SKM-1 treated with dmso at 0.1 percent for 144 hours (cell line): Measurements from ENCODE around the gene SPATA7.
"Not testable (repeated sequence)": the region's sequence is repeated elsewhere in the genome, so short reads cannot be mapped to it uniquely, and the experiment has no call there.

Experiments
- DNase-seq: peaks from one replicate; lab custom pipeline; 2025; ENCODE audit not compliant: unreplicated experiment; lab: John Stamatoyannopoulos, UW

The SPATA7 gene

GRCh38 chr14:88385212-88386101 lies at the start of gene SPATA7:
Gene SPATA7 (plus strand): TSS chr14:88385657. CDS start chr14:88385819, 162 bp downstream.
- peak; percentile 52 for DNase-seq

DNA sequence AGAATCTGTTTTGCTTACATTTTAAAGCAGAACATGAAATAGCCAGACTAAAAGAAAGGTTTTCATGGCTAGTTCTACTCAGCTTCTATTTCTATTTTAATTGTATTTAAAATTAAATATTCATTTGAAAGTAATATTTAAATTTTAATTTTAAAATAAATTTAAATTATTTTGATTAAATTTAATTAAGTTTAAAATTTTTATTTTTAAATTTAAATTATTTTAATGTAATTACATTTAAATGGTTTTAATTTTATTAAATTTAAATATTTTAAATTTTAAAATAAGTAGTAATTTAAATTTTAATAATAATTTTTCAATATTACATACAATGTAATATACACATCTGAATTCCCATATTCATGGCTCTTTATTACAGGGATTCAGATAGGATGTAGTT lies 45.1 kb upstream of the SPATA7 start:
- no peak for DNase-seq

DNA sequence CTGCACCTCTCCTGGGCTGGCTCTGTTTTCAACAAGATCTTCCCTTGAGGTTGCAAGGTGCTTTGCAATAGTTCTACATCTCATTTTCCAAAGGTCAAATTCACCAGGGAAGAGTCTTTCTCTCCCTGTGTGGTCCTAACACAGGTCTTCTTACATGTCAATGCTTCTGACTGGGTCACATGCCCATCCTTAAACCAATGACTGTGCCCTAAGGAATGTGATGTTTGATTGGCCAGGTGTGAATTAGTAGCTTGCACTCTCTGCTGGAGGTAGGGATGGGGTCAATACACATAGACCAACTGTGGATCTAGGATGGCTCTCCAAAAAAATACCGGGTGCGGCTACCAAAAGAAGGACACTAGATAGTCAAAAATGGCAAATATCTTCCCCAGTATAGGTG lies 42.5 kb upstream of the SPATA7 start:
- no peak for DNase-seq

- DNase-seq = no peak
Measured at GRCh38 chr14:88346048-88346639, 39.3 kb upstream of the SPATA7 start.

GRCh38 chr14:88348546-88348945 lies 36.9 kb upstream of the SPATA7 start:
- no peak for DNase-seq

- DNase-seq = no peak
Measured at GRCh38 chr14:88351966-88352691, 33.3 kb upstream of the SPATA7 start.

DNA sequence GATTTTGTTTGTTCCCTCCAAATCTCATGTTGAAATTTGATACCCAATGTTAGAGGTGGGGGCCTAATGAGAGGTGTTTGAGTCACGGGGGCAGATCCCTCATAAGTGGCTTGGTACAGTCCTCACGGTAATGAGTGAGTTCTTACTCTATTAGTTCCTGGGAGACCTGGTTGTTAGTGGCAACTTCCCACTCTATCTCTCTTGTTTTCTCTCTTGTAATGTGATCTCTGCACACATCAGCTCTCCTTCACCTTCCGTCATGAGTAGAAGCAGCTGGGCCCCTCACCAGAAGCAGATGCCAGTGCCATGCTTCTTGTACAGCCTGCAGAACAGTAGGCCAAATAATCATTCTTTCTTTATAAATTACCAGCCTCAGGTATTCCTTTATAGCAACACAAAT lies 32.8 kb upstream of the SPATA7 start:
- no peak for DNase-seq

DNA sequence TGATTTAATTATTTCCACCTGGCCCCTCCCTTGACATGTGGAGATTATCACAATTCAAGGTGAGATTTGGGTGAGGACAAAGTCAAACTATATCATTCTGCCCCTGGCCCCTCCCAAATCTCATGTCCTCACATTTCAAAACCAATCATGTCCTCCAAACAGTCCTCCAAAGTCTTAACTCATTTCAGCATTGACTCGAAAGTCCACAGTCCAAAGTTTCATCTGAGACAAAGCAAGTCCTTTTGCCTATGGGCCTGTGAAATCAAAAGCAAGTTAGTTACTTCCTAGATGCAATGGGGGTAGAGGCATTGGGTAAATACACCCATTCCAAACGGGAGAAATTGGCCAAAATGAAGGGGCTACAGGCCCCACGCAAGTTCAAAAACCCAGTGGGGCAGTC lies 31.1 kb upstream of the SPATA7 start:
- DNase-seq = no peak

DNA sequence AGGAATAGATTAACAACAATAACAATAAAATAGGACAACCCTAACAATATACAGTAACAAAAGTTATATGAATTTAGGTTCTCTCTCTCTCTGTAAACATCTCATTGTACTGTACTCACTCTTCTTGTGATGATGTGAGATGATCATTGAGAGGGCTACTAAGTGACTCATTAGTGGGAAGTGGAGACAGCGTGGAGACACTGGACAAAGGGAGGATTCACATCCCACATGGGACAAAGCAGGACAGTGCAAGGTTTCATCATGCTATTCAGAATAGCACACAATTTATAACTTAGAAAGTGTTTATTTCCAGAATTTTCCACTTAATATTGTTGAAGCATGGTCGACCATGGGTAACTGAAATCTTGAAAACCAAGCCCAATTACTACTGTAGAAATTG lies 26.0 kb upstream of the SPATA7 start:
- DNase-seq = no peak

DNA sequence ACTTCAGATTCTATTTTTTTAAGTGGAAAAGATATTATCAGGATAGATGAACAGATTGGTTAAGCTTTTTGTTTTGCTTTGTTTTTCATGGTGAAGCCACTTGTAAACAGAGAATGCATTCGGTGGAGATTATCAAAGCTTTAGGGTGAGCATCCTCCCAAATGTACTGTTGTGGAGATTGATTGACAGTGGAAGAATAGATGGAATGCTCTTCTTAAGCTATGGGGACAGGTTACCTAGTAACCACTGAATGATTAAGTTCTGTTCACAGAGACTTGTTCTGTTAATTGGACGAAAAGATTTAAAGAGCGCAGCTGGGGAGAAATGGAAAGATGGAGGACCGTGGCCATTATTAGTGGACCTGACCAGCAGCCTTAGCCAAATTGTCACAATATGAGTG lies 21.8 kb upstream of the SPATA7 start:
- DNase-seq = no peak

DNA sequence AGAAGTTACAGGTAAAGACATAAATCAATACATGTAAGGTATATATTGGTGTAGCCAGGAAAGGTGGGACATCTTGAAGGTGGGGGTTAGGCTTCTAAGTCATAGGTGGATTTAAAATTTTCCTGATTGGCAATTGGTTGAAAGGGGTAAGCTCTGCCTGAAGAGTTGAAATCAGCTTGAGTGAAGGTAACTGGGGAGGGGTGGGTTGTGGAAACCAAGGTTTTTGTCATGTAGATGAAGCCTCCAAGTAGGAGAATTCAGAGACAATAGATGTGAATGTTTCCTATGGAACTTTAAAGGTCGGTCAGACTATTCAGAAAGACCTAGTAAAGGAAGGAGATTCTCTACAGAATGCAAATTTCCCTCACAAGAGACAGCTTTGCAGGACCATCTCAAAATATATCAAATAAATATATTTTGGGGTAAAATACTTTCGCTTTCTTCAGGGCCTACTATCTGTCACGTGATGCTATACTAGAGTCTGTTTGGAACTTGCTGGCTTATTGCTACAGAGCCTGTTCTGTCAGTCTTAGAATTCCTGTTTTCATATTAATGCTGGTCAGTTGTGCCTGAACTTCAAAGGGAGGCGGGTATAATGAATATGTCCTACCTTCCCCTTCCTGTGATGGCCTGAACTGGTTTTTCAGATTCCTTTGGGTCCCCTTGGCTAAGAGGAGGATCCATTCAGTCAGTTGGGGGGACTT lies 20.6 kb upstream of the SPATA7 start:
- DNase-seq = no peak

- DNase-seq = no peak
Measured at GRCh38 chr14:88369496-88369895, 16.0 kb upstream of the SPATA7 start.

DNA sequence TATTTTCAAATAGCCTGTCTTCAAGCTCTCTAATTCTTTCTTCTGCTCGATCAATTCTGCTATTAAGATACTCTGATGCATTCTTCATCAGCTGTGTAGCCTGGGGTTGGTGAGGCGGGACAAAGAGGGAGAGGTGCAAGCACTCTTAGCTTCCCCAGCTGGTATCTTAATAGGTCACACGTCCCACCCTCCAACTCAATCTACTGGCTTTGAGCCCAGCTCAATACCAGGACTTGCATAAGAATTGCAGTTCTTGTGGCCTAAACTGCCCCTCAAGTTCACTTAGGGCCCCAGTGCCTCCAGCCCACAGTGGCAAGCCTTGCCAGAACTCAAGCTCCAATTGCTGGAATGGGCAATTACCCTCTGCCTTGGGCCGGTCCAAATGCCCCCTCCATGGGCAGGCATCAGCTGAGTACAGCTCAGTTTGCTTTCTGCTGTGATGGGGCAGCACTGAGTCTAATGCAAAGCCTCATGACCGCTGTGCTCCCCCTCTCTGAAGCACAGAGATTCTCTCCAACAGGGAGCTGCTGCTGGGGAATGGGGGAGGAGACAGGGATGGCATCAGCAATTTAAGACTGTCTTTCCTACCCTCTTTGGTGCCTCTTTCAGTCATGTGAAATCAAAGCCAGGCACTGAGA lies 5.6 kb upstream of the SPATA7 start:
- no peak for DNase-seq

- DNase-seq = no peak
Measured at GRCh38 chr14:88380405-88380804, 5.1 kb upstream of the SPATA7 start.

DNA sequence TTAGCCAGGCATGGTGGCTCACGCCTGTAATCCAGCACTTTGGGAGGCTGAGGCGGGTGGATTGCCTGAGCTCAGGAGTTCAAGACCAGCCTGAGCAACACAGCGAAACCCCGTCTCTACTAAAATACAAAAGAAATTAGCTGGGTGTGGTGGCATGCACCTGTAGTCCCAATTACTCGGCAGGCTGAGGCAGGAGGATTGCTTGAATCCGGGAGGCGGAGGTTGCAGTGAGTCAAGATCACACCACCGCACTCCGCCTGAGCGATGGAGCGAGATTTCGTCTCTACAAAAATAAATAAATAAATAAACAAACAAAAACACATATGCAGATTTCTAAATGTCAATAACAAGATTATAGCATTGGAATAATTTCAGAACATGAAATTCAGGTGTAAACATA lies 3.8 kb upstream of the SPATA7 start:
- not testable (repeated sequence) for DNase-seq

GRCh38 chr14:88384718-88385117 lies 739 bp upstream of the SPATA7 start:
- DNase-seq = no peak

DNA sequence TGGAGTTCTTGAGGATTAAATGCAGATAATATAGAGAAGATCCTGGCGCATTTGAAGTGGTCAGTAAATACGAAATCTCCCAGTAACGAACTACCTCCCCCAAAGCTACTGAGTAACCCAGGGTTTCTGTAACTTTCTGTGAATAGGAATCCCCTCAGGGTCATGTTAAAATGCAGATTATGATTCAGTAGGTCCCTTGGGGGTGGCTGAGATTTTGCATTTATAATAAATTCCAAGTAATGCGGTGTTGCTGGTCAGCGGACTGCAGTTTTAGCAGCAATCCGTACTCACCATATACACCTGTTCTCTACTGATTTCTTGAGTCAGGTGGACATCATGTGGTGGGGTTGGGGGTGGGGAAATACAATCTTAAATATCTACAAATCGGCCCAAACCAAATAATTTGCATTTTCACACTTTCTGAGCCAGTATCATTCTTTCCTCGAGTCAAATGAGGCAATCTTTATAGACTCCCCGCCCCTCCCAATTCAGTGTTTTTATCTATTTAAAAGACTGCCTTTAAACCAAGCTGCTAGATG lies 868 bp downstream of the SPATA7 start:
- DNase-seq = no peak

DNA sequence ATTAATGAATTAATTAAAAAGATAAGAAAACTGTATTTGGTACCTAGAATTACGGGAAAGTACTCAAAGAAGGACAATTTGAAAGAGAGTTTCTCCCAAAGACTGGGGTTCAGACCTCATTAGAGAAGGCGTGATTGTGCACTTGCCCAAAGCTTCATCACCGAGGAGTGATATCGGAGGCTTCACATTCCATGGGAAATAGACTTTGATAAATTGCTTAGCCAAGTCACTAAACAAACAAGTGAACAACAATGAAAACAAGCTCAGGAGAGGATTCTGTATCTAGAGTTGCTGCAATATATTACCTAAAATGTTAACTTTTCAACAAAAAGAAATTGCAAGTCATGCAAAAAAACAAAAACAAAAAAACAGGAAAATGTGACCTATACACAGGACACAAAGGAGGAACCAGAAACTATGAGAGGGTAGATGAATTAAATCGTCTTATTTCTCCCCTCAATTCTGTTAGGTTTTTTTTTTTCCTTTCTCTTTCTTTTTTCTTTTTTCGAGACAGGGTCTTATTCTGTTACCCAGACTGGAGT lies 3.4 kb downstream of the SPATA7 start:
- DNase-seq = no peak

- DNase-seq = no peak
Measured at GRCh38 chr14:88392609-88393008, 7.2 kb downstream of the SPATA7 start.

GRCh38 chr14:88411039-88411438 lies 25.6 kb downstream of the SPATA7 start:
- DNase-seq = no peak
